GM12872 (cell line): ENCODE results near the gene ALG5.

ENCODE experiments used
- CTCF ChIP-seq: IDR thresholded peaks from 3 replicates; pipeline ENCODE4 v1.5.1; 2011; ENCODE audit warnings: low read depth, mild to moderate bottlenecking, low read length, moderate library complexity; ENCODE audit not compliant: insufficient read depth

The ALG5 gene

GRCh38 chr13:36975172-36975571, 24.0 kb downstream of the ALG5 start:
- no peak for TF ChIP-seq CTCF

- no peak for TF ChIP-seq CTCF
Observed at GRCh38 chr13:36973621-36974295, 25.4 kb downstream of the ALG5 start.

GRCh38 chr13:36973009-36973408, 26.1 kb downstream of the ALG5 start:
- TF ChIP-seq CTCF = no peak

GRCh38 chr13:36966404-36966803, 32.7 kb downstream of the ALG5 start:
- TF ChIP-seq CTCF = no peak

GRCh38 chr13:36965767-36966166, 33.4 kb downstream of the ALG5 start:
- no peak for TF ChIP-seq CTCF

GRCh38 chr13:36959456-36960116, 39.6 kb downstream of the ALG5 start:
- no peak for TF ChIP-seq CTCF

- TF ChIP-seq CTCF = no peak
Observed at GRCh38 chr13:36954542-36954941, 44.6 kb downstream of the ALG5 start.
